Measurements from ENCODE around the gene ASCC3.
"Not testable (repeated sequence)": the region's sequence is repeated elsewhere in the genome, so short reads cannot be mapped to it uniquely, and the experiment has no call there.

ASCC3 gene

DNA sequence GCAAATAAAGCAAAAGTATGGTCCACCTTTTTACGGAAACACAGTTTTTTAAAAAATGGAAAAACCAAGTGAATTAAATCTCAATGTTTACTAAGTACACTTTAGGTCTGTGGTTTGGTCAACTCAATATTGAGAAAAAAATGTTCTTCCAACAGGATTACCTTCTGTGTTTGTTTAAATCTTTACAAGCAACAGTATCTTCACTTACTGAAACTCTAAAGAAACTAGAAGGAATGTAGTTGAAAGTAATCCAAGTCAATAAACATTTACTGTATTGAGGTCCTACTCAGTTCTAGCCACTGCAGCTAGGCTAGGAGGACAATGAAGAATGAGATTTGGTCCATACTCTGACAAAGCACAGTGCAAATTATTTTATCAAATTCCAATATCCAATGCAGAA lies 80.1 kb downstream of the ASCC3 start:
- DNase-seq (ENCODE audit: low read depth) = no peak

DNA sequence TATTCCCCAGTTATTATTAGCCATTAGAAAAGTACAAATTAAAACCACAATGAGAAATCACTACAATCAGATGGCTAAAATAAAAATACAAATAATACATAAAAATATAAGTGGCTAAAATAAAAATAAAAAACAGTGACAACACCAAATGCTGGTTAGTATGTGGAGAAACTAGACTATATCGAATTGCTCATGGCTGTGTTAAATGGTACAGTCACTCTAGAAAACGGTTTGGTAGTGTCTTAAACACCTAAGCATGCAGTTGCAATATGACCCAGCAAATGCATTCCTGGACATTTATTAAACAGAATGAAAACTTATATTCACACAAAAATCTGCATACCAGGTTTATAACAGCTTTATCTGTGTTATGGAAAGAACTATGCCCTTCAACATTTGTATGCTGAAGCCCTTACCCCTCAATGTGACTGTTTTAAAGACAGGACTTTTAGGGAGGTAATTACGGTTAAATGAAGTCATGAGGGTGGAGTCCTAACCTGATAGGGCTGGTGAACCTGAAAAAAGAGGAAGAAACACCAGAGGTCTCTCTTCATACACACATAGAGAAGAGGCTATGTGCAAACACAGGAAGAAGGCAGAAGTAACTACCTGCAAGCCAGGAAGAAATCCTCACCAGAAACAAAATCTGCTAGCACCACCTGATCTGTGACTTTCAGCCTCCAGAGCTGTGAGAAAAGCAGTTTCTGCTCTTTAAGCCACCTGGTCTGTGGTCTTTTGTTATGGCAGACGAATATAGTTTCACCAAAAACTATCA lies 84.9 kb downstream of the ASCC3 start:
- DNase-seq (ENCODE audit: low read depth) = no peak

DNA sequence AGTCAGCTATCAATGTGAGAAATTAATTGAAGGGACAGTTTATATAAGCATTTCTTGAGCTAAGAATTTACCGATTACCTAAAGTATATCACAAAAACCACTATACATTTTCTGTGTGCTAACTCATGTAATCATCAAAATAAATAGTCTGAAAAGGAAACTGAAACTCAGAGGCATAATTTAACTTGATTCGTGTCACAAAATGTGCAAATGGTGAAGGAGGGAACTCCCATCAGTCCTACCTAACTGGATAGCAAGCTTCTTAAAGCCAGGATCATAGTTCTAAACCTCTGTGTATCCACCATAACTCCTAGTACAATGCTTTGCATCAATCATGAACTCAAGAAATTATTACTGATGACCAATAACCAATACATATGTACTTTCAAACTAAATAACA lies 91.0 kb downstream of the ASCC3 start:
- DNase-seq (ENCODE audit: low read depth) = no peak

DNA sequence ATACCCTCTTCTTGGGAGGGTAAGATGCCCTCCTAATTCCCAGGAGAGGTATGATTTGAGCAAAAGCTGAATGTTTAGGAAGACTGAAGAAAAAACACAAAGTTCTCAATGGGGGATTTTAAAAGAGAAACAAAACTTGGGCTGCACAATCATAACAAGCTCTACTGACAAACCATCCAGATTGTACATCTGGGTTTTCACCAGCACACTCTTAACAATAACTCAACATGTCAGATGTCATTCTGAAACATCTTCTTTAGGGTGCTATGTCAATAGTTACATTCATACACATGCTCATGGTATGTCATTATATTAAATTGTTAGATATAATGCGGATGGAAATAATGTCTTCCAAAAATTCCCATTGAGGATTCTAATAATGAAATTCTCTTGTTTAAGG lies 95.1 kb downstream of the ASCC3 start:
- no peak for DNase-seq (ENCODE audit: low read depth)

DNA sequence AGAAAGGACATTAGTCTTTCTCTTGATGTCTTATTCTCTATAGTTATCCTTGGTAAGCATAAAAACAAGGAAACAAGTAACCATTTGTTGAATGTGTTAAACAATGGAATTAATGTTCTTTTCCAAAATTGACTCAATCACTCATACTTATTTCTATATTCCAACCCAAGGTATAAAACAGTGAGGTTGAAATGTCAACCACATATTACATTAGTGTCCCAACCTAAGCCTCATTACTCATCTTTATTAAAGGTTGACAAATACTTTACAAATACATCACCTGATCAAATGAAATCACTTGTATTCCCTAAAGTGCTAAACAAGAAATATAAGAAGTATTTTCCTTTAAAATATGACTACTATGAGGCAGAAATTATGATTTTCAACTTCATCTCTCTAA lies 100.5 kb downstream of the ASCC3 start:
- no peak for DNase-seq (ENCODE audit: low read depth)

DNA sequence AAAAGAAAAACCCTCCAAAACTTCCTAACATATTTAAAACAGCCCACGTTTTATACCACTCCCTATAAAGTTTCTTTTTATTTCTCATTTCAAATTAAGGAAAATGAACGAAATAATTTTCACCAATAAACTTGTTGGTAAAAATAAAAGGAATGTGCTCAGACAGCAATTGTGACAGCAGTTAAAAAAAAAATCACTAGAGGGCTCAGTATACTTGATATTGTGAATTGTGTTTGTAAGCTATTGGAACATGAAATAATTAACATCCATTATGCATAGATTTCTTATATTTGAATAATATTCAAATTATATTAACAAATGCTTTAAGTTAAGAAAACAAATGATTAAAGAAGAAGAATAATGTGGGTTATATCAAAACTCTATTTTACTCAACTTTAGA lies 105.5 kb downstream of the ASCC3 start:
- peak; percentile 13 for DNase-seq (ENCODE audit: low read depth)

DNA sequence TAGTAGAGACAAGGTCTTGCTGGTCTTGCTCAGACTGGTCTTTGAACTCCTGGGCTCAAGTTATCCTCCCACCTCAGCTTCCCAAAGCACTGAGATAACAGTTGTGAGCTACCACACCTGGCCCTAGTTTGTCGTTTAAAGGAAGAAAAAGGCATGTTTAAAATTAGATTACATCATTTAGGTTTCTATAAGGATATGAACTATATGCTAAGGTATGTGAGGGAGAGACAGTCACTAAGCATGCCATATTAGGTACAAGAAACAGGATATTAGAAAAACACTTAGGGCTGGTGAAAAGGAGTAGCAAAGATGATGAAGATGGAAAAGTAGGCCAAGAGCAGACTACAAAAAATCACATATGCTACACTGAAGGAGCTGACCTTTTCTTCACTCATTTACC lies 106.4 kb downstream of the ASCC3 start:
- DNase-seq (ENCODE audit: low read depth) = peak; percentile 43

DNA sequence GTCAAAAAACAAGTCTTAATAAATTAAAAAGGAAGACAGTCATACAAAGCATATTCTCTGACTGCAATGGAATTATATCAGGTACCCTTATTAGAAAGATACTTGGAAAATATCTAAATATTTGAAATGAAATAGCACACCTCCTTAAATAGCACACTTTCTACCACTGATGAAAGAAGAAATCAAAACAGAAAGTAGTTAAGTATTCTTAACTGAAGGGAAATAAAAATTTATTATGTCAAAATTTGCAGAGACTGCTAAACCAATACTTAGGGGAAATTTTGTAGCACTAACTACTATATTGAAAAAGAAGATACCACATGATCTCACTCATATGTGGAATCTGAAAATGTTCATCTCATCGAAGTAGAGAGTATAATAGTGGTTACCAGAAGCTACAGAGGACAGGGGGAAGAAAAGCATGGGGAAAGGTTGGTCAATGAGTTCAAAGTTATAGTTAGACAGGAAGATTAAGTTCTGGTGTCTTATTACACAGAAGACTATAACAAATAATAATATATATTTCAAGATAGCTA lies 112.2 kb downstream of the ASCC3 start:
- DNase-seq (ENCODE audit: low read depth) = no peak

DNA sequence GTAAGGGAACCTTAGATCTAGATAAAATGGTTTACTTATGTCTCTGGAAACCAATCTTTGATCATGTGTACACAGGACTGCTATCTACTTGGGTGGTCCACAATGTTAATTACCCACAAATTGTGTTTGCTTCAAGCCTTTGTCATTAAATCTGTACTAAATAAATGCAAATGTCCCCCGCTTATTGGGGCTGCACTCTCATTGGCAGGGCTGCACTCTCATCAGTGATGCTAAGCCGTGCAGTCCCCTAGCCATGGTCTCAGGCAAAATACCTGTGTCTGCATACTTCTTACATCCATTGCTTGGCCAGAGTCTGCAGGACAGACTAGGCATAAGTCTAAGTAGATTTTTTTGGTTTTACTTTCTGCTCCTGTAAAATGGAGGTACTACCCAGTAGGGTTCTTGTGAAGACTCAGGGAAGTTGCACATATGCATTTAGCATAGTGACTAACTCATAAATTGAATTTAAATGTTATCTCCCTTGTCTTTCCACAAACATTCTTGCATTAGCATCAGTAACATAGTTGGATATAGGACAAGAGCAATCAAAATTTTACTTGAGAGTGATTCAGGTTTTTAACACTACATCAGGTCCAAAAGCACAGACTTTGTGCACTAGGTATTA lies 117.4 kb downstream of the ASCC3 start:
- DNase-seq (ENCODE audit: low read depth) = no peak

DNA sequence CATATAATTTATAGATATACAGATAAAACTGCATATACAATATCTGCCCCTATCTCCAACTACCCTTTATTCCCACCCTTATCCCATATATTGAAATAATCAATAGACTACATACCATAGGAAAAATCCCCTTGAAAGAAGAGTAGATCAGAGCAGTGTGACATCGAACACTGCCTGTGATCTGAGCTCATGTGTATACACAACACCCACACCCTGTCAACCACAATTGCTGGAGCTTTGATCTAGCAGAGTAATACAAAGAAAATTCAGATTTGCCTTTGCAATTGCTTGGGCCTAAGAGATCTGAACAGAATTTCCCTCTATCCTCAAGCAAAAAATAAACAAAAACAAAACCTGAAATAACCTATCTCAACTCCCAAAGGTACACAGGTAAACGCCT lies 119.3 kb downstream of the ASCC3 start:
- no peak for DNase-seq (ENCODE audit: low read depth)

DNA sequence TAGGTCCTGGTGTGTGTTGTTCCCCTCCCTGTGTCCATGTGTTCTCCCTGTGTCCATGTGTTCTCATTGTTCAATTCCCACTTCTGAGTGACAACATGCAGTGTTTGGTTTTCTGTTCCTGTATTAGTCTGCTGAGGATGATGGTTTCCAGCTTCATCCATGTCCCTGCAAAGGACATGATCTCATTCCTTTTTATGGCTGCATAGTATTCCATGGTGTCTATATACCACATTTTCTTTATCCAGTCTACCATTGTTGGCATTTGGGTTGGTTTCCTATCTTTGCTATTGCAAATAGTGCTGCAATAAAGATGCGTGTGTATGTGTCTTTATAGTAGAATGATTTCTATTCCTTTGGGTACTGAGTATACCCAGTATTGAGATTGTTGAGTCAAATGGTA lies 122.7 kb downstream of the ASCC3 start:
- not testable (repeated sequence) for DNase-seq (ENCODE audit: low read depth)

DNA sequence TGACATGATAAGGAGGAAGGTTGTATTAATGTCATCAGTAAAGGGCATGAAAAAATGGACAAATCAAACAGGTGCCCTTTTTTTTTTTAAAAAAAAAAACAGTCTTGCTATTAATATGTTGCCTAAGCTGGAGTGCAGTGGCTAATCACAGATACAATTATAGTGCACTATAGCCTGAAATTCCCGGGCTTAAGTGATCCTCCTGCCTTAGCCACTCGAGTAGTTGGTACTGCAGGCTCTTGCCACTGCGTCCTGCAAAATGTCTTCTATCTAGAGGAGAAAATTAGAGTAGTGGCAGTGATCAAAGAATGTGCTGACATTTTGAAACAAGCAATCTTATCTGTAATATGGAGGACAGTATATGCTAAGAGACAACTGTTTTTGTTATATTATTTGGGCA lies 127.7 kb downstream of the ASCC3 start:
- DNase-seq (ENCODE audit: low read depth) = no peak

DNA sequence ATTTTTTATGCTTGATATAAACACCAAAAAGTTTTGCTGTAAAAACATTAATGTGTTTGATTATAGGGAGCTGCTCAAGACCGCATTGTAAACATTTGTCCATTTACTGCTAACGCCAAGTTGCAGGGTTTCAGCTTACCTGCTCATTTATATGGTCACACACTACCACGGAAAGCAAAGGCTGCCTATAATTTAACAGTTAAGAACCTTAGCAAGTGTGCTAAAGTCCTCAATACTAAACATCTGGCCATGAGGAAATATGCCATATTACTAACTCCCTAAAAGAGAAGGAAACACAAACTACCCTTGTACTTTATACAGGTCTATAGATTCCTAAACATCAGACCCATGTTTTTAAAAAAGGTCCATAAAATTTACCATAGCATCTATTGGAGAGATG lies 129.5 kb downstream of the ASCC3 start:
- DNase-seq (ENCODE audit: low read depth) = no peak

DNA sequence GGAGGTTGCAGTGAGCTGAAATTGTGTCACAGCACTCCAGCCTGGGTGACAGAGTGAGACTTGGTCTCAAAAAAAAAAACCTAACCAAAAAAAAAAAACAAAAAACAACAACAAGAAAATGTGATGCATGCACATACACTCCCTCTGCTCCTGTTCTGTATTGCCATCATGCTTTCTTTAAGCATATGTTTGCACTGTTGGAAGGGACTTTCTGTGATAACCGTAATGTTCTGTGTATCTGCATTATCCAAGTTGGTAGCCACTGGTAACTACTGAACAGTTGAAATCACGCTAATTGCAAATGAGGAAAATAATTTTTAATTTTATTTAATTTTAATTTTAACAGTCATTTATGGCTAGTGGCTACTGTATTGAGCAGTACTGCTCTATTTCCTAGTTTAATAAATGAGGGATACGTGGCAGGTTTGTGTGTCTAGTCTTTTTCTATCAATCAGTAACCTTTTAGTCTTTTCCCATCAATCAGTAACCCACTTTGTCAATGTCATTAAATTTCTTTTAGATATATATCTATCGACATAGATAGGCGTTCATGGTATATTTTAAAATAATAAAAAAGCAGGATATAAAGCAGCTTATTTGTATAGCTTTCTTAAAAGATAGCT lies 135.6 kb downstream of the ASCC3 start:
- no peak for DNase-seq (ENCODE audit: low read depth)

DNA sequence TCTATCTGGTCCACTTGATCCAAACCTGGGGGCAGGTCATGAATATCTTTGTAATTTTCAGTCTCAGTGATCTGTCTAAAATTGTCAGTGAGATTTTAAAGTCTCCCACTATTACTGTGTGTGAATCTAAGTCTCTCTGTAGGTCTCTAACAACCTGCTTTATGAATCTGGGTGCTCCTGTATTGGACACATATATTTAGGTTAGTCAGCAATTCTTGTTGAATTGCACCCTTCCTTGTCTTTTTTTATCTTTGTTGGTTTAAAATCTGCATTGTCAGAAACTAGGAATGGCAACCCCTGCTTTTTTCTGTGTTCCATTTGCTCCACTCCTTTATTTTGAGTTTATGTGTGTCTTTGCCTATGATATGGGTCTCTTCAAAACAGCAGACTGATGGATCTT lies 140.7 kb downstream of the ASCC3 start:
- no peak for DNase-seq (ENCODE audit: low read depth)

DNA sequence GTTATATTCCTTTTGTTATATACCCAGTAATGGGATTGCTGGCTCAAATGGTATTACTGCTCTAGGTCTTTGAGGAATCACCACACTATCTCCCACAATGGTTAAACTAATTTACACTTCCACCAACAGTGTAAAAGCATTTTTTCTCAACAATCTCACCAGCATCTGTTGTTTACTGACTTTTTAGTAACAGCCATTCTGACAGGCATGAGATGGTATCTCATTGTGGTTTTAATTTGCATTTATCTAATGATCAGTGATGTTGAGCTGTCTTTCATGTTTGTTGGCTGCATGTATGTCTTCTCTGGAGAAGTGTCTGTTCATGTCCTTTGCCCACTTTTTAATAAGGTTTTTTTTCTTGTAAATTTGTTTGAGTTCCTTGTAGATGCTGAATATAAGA lies 143.4 kb downstream of the ASCC3 start:
- not testable (repeated sequence) for DNase-seq (ENCODE audit: low read depth)

DNA sequence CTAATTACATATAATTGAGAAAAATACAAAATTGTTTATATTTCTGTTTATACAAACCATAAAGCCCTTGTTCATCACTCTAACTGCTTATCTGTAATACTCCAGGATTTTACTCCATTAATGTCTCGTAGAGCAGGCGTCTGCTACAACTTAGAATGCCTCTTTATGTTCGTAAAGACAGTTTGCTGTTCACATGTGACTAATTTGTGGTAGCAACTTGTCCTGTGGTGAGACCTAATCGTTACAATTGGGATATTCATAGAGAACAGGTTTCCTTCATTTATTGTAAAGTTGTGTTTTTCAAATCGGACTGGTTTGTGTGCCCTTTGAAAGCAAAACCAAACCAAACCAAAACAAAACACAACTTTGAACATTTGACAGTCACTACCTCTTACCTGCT lies 149.7 kb downstream of the ASCC3 start:
- no peak for DNase-seq (ENCODE audit: low read depth)

DNA sequence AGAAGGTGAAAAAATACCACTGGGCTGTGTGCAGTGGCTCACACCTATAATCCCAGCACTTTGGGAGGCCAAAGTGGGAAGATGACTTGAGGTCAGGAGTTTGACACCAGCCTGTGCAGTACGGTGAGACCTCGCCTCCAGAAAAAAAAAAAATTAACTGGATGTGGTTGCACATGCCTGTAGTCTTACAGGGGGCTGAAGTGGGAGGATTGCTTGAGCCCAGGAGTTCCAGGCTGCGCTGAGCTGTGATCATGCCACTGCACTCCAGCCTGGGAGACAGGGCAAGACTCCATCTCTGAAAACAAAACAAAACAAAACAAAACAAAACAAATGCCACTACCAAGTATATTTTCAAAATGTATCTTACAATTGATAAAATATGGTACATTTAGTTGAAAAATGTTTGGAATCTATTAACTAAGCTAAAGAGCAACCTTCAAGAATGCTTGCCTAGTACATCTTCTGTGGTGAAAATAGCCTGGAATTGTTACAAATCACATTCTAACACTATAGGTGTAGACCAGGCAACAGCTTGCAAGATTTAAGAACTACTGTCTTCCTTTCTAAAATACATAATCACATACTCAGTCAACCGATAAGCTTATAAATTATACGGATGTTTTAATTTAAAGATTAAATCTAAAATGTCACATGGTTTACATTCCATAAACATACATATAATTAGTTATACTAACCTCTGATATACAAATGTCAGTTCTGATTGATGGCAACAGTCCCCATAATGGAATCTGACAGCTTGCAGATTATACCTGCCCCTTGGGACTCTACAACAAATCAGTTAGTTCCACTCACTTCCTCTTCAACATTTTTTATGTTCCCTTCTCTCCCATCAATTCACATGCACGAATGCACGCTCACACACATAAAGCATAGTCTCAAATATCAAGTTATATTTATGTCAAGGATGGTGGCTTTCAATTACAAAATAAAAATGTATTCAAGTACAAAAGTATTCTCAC lies 150.8 kb downstream of the ASCC3 start:
- DNase-seq (ENCODE audit: low read depth) = no peak

DNA sequence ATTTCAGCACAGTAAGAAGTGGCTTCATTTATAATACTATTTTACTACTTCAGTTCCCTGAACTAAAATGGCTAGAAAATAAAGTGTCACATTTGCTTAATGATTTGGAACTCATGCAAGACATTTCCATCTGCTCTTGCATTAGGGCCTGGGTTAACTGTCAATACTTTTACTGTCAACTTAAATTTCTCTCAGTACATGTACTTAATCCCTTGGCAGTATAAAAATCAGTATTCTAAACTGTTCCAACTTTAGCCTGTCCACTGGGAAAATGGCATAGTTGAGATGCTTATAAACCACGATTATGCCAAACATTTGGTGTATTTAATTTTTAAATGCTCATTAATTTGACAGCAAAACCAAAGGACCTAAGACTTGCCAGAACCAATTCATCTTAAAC lies 154.5 kb downstream of the ASCC3 start:
- DNase-seq (ENCODE audit: low read depth) = no peak

DNA sequence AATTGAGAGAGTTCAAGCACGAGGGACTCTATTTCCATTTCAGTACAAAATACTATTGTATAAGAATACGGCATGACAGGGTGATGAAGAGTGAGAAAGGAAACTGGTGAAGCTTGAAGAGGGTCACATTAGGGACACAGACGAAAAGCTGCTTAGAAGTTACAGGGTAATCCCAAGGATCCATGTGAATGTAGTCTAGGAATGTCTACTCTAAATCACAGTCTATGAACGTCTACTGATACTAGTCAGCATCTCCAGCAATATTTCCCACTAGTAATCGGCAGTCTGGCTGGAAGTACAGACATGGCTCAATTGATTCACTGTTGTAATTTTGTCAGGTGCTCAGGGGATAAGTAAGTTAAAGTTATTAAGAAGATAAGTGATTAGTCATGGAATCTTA lies 156.4 kb downstream of the ASCC3 start:
- no peak for DNase-seq (ENCODE audit: low read depth)

DNA sequence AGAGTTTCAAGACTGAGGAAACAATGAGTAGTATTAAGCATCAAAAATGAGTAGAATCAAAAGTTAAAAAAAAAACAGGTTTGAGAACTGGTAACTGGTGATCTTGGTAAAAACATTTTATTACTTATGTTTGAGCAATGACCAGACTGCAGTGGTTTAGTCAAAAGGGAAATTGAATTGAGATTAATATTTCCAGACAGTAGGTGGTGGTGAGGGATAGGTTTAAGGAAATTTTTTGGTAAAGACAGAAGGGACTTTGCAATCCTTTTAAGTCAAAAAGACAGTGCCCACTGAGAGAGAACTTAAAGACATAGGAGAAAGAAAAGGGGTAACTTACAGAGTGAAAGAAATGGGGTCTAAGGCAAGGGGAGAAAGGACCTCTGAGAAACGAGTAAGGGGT lies 156.9 kb downstream of the ASCC3 start:
- no peak for DNase-seq (ENCODE audit: low read depth)

DNA sequence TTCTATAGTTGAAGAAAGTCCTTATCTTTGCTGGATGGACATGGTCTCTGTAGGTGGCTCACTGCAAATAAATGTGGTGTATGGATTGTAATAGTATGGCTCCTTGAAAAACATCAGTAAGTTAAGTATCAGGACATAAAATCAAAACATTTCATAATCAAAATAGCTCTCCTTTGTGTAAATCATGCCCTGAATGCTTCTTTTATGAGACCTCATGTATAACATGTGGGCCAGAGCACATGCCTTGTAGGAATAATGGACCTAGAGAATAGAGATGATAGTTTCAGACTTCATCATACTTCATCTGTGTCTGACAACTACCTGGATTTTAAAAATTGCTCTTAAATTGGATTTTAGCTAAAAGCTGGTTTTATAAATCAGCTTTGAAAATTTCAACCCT lies 159.9 kb downstream of the ASCC3 start:
- no peak for DNase-seq (ENCODE audit: low read depth)
